Cardiac muscle cell (in vitro differentiated cells and primary cell): Measurements from ENCODE around the gene NNMT. TPM values are rescaled to one million over a fixed set of nuclear protein-coding genes. Genes with fewer than 3 reads are reported as not detected.
A peak's percentile ranks its signal among the peaks of the same experiment; 100 is the strongest.

Source experiments
- DNase-seq, 2 donors: peaks; one replicate each; pipeline versions ENCODE4 v3.0.0 to v3.0.0-alpha.2; 2010 to 2017; ENCODE audit warnings: low read depth in 1 of 2, low spot score in 1 of 2
- H3K27ac ChIP-seq: fragments of 200-600 bp; sonication (generic); 2 replicates; pipeline ENCODE4 v1.5.1; 2016
- H3K27me3 ChIP-seq: fragments of 200-600 bp; sonication (generic); 2 replicates; pipeline ENCODE4 v1.6.0; 2016; ENCODE audit warnings: control low read depth
- H3K36me3 ChIP-seq: fragments of 200-600 bp; sonication (generic); 2 replicates; pipeline ENCODE4 v1.5.1; 2016; ENCODE audit warnings: control low read depth
- H3K4me1 ChIP-seq: fragments of 200-600 bp; sonication (generic); 2 replicates; pipeline ENCODE4 v1.8.1; 2017; ENCODE audit warnings: low read depth, mild to moderate bottlenecking, mixed run types
- H3K4me3 ChIP-seq: fragments of 200-600 bp; sonication (generic); 2 replicates; pipeline ENCODE4 v1.5.1; 2016; ENCODE audit warnings: mild to moderate bottlenecking
- H3K9me3 ChIP-seq: fragments of 200-600 bp; sonication (generic); 2 replicates; pipeline ENCODE4 v1.5.1; 2017; ENCODE audit warnings: low read depth, mild to moderate bottlenecking, control low read depth
- CTCF ChIP-seq: IDR thresholded peaks from 2 replicates; pipeline ENCODE4 v1.5.1; 2012; ENCODE audit warnings: low read depth, mild to moderate bottlenecking, low read length
- polyA plus RNA-seq: library from polyadenylated mRNA; unstranded; fragments of >200 nt; fragmentation: Nextera tagmentation; extraction: Ambion mirVana; gene quantifications from 2 replicates; pipeline ENCODE4 v1.2.1, GENCODE V29; 2016
- total RNA-seq: library from RNA; depleted of rRNA; stranded (reverse); fragments of >200 nt; gene quantifications from 2 replicates; pipeline ENCODE4 v1.2.3, GENCODE V29; 2016

NNMT gene
- total and polyA plus RNA-seq, 2 experiments from 2014 or later: 2.0 TPM; not detected in 1

GRCh38 chr11:114290503-114291235 is 5.5 kb upstream of the NNMT start:
- Histone ChIP-seq H3K27ac (no peak overlapping the region), H3K27me3 (no peaks in the 10 kb centered on the region), H3K36me3 (no peaks in the 10 kb centered on the region), H3K9me3 (no peaks in the 10 kb centered on the region), H3K4me1 (peaks cover 6% of the 10 kb centered on the region), H3K4me3 (no peak overlapping the region)
- DNase-seq: no peak
- TF ChIP-seq CTCF: no peak

DNA sequence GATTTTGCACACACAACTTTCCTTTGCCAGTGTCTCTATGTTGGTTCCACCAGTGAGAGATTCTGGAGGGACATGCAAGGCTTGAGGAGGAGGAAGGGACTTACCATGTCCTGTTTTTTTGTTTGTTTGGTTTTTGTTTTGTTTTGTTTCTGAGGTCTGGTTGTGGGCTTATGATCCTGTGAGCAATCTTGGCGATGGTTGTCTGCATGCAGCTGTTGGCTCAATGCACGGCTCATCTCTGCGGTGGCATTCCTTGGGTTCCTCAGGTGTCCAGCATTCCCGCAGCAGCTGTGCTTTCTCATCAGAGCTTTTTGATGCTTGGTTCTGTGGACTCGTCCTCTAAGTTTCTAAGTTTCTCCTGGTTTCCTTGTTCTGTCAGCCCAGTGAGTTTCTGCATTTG is 4.8 kb upstream of the NNMT start:
- no peaks in the 10 kb centered on the region for H3K36me3 ChIP-seq
- H3K9me3 ChIP-seq: no peaks in the 10 kb centered on the region
- no peak overlapping the region for H3K4me3 ChIP-seq
- H3K27me3 ChIP-seq: no peaks in the 10 kb centered on the region
- H3K4me1 ChIP-seq: peaks cover 6% of the 10 kb centered on the region
- H3K27ac ChIP-seq: no peak overlapping the region
- peak in 1 of 2 donors; percentile 85 for DNase-seq
- no peak for TF ChIP-seq CTCF

DNA sequence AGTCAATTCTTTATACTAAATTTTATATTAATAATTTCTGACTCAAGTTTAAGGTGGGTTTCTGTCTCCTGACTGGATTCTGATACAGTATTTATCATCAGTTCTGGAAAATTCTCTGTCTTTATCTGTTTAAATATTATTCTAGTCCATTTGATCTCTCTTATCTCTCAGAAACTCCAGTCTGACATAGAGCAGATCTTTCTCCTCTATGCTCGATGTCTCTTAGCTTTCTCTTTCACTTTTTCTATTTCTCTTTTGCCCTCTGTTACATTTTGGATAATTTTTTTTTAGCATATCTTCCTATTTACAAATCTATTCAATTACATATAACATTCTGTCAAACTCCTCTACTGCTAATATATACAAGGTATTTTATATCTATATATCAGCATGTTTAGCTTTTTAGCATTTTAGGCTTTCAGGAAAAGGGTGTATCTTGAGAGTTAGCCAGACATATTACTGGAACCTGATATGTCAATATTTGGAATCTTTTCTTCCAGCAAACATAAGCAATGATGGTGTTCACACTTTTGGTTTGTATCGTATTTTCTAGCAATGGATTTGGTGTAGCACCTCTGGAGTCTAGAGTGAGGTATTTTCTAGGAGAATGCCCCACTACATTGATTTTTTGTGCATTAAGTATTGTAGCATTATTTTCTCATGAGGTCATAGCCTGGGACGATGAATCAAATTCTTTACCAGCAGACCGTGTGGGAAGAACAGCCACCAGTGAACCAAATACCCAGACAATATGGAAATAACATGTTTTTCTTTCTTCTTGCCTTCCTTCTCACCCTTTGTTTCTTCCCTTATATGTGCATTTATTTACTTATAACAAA is 4.1 kb upstream of the NNMT start:
- Histone ChIP-seq H3K9me3 (no peaks in the 10 kb centered on the region), H3K4me3 (no peak overlapping the region), H3K27ac (no peak overlapping the region), H3K27me3 (no peaks in the 10 kb centered on the region), H3K36me3 (no peaks in the 10 kb centered on the region), H3K4me1 (peaks cover 6% of the 10 kb centered on the region)
- DNase-seq: peak in 1 of 2 donors; percentile 85
- no peak for TF ChIP-seq CTCF

DNA sequence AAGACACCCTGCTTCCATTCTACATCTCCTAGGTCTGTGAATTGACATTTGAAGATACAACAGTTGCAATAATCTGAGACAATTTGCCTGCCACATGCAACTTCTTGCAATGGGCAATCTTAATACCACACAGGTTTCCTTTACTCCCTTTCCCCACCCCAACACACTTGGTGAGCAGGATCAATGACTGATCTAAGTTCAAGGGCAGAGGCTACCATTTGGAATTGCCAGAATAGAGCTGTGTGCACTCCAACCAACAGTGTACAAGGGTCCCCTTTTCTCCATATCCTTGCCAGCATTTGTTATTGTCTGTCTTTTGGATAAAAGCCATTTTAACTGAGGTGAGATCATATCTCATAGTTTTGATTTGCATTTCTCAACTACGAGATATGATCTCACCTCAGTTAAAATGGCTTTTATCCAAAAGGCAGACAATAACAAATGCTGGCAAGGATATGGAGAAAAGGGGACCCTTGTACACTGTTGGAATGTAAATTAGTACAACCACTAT is 2.9 kb upstream of the NNMT start:
- no peaks in the 10 kb centered on the region for H3K27me3 ChIP-seq
- H3K27ac ChIP-seq: no peak overlapping the region
- H3K36me3 ChIP-seq: no peaks in the 10 kb centered on the region
- H3K4me1 ChIP-seq: peaks cover 6% of the 10 kb centered on the region
- H3K9me3 ChIP-seq: no peaks in the 10 kb centered on the region
- no peak overlapping the region for H3K4me3 ChIP-seq
- no peak for DNase-seq
- no peak for TF ChIP-seq CTCF

DNA sequence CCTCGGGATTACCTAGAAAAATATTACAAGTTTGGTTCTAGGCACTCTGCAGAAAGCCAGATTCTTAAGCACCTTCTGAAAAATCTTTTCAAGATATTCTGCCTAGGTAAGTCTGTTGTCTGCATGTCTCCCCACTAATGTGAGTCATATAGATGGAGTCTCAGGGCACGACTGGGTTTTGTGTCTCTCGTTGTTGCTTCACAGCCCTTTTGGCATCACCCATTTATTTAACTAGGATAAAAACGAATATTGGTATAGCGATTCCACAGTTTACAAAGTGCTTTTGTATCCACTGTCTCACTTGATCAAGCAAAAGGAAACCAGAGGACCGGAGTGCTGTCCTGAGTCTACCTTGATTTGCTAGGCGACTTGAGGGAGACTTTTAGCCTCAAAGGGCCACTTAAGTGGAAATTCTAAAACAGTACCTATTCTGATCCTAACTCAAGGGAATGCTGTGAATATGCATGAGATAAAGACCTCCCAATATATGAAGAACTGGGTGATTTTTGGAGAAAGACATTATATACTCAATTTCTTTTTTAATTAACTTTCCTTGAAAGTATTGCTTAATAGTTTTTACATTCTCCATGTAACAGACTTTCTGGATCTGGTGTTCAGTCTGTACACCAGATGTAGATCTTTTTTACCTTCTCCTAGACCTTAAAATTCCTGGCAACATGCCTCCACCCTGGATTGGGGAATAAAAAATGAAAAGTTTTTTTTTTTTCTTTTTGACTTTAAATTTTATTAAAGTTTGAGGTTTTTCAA is 590 bp downstream of the NNMT start:
- peak in 1 of 2 donors; percentile 41 for DNase-seq
- no peak overlapping the region for H3K27ac ChIP-seq

More for the DNA sequence above, 590 bp downstream of the NNMT start:
- TF ChIP-seq CTCF: no peak
- H3K36me3 ChIP-seq: no peaks in the 10 kb centered on the region
- no peaks in the 10 kb centered on the region for H3K9me3 ChIP-seq
- no peaks in the 10 kb centered on the region for H3K27me3 ChIP-seq
- H3K4me3 ChIP-seq: no peak overlapping the region
- H3K4me1 ChIP-seq: peaks cover 3% of the 10 kb centered on the region
